ENCODE measurements around the gene TLE1.
"Not testable (repeated sequence)": the region's sequence is repeated elsewhere in the genome, so short reads cannot be mapped to it uniquely, and the experiment has no call there.

Gene TLE1

GRCh38 chr9:81689343-81690175, at the start of gene TLE1:
TSS of gene TLE1 (minus strand) at chr9:81689547. CDS start at chr9:81688240, 1,307 bp downstream.
- peak; percentile 51 to 55 for DNase-seq

DNA sequence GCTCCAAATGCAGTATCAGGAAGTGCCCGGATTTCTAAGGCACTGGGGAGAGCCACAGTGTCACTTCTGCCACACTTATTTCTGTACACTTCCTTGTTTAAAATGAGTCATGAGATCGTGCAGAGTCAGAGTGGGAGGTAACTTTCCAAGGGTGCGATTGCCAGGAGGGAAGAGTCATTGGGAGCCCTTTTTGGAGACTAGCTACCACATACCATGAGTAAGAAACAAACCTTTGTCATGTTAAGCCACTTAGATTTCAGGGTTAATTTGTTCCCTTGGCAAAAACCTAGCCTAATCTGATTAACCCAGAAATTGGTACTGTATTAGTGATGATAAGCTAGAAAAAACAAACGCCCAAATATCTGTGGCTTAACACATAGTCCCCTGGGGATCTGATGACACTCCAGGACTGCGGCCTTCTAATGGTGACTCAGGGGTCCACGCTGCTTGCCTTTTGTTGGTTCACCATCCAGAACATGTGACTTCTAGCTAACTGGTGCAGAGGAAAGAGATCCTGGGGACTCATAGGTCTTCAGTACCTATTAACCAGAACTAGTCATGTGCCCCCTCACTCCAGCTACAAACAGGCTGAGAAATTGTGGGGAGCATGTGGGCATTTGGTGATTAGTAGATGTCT, 48.6 kb upstream of the TLE1 start:
- no peak for DNase-seq

- DNase-seq: not testable (repeated sequence)
Measured at GRCh38 chr9:81730498-81730897, 41.2 kb upstream of the TLE1 start.

DNA sequence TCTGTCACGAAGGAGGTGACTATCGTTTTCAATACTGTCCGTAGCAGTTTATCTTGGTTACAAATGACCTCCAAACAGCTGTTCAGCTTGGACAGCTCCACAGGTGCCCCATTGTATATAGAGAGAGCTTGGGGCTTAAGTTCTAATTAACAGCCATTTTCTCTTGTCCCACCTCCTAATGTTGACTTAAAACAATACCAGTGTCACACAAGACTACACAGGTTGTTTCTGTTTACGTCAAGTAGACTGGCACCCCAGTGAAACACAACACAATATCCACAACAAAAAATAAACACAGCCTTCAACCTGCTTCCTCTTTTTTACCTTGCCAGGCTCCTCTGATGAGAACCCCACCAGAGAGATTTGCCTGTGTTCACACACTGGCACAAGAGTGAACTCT, 39.8 kb upstream of the TLE1 start:
- DNase-seq: no peak

DNA sequence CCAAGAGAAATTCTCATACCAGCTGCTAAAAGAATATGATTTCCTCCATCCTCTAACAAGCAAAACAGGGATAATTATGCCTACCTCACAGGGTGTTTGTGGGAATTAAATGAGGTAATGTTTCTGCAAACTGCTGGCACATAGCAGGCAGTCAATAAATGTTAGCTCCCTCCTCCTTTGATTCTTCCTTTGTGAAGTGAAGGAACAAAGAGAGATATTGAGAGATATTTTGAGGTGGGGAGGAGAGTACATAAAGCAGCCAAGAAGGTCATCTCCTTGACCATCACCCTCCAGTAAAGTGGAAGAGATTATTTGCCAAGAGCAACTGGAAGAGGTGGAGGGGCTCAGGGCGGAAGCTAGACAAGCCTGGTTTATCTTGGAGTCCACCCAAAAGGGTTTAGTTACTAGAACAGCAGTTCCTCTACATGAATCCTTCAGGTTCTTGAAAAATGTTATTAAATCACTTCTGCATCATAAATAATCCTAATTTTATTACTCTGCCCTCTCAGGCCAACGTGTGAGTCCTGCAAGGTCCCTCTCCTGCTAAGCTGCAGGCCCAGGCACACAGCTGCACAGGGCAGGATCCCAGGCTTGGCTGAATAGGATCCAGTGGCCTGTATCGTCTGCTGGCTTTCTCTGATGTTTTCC, 35.0 kb upstream of the TLE1 start:
- DNase-seq: no peak

DNA sequence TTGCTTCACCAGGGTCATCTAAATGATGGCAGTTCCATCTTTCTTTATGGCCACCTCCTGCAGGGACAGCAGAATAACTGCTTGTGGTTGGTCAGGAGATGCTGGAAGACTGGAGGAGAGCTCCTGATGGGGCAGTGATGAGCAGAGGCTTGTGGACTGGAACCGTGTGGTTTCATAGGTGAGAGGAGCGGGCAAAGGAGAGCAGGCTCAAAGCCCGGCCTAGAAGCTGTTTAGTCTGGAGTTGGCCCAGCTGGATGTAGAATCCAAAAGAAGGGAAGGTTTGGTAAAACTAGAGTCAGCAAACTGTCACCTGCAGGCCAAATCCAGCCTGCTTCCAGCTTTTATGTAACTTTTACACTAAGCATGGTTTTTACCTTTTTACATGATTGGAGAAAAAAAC, 32.9 kb upstream of the TLE1 start:
- no peak for DNase-seq

- DNase-seq: no peak
Measured at GRCh38 chr9:81720450-81721086, 31.2 kb upstream of the TLE1 start.

DNA sequence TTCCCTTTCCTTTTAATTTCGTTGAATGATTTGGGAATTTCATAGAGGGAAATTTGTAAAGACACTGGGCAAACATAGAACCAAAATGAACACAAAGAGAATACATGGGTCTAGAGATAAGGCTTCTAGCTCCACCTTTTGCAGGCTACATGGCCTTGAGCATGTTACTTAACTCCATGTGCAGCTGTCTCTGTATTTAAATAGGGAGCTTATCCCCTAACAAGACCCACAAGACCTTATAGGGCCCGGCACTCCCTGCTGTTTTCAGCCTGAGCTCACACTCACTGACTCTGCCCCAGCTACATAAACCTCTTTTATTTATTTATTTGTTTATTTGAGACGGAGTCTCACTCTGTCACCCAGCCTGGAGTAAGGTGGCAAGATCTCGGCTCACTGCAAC, 30.6 kb upstream of the TLE1 start:
- DNase-seq: no peak

GRCh38 chr9:81718244-81718643, 28.9 kb upstream of the TLE1 start:
- DNase-seq: no peak

- DNase-seq: no peak
Measured at GRCh38 chr9:81717747-81718077, 28.4 kb upstream of the TLE1 start.

- DNase-seq: no peak
Measured at GRCh38 chr9:81717061-81717746, 27.9 kb upstream of the TLE1 start.

GRCh38 chr9:81716409-81716808, 27.1 kb upstream of the TLE1 start:
- no peak for DNase-seq

DNA sequence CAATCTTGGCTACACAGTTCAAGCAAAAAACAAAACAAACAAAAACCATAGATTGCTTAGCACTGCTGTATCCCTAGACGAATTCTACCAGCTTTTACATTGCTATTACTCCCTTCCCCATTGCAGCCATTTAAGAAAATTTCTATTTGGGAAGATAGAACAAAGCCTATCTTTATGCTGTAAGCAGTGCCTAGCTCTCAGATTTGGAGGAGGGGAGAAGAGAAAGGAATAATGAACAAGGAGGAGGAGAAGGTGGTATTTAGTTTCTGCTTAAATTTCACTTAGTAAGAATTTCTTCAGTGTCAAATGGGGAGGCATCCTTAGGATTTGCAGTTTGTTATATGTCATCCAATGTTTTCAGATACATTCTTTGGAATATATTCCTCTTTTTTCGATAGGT, 16.2 kb upstream of the TLE1 start:
- no peak for DNase-seq

GRCh38 chr9:81694541-81694940, 5.2 kb upstream of the TLE1 start:
- no peak for DNase-seq

DNA sequence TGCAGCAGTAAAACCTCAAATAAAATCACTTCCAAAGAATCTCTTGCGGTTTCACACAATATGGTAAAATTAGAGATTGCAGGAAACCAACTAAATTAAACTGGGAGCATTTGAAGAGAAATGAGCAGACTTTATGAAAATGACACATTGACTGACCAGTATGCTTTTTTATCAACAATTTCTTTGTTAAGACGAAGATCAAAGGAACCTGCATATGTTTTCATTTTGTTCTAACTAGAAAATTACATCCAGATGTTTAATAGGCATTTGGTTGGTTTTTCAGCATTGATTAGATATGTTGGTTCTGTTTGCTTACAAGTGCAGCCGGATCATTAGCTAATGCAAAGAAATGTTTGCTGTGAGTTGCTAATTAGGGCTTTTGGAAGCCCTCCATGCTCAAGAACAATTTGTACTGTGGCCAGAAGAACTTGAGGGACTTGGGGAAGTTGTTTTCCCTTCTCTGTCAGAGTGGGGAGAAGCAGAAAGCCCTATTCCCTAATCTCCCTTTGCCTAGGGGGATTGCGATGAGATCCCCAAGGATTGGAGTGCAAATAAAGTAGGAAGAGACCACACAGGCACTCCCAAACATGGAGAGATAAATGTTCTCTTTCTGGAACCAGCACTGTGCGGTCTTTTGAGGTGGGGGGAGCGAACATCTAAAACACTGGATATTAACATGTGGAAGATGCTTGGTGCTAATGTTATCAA, 4.5 kb upstream of the TLE1 start:
- DNase-seq: no peak

- no peak for DNase-seq
Measured at GRCh38 chr9:81690251-81690851, 1.0 kb upstream of the TLE1 start.

GRCh38 chr9:81689093-81689342, 329 bp downstream of the TLE1 start:
- DNase-seq: not testable (repeated sequence)

GRCh38 chr9:81688262-81689092, 870 bp downstream of the TLE1 start:
- not testable (repeated sequence) for DNase-seq

DNA sequence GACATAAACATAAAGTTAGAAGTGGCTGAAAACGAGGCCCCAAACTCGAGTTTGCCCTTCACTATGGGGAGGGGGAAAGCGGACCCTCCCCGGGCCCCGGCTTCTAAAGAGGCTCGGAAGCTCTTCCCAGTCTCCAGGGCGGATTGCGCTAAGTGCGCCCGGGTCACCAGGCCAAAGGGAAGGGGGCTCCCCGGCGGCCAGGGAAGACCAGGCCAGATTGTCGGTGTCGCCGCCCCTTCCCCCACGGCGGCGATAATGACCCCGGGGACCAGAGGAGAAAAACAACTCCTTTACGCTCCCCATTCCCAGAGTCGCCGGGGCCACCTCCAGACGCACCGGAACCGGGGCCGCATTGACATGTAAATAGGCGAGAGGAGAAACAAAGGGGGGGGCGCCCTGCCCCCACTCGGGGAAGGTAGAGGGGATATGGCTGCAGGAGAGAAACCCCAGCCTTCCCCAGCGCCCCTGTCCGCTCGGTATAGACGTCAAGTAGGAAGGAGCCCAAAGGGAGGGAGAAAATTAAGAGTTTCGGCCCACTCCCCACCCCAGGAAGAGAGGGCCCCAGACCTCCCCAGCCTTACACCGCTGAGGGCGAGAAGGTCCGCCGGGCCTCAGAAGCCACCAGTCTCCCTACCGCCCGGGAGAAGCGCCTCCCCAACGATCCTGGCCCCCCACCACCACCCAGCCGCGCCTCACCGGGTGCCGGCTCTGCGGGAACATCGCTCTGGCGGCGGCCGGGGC, 1.7 kb downstream of the TLE1 start:
- DNase-seq: no peak

Measured in activated CD4-positive, alpha-beta T cell treated with anti-CD3 and anti-CD28 coated beads, Interleukin-2, amount 50 U/mL, for 4 hours (primary cell).